ENCODE results near the gene SKIC8.

The SKIC8 gene

DNA sequence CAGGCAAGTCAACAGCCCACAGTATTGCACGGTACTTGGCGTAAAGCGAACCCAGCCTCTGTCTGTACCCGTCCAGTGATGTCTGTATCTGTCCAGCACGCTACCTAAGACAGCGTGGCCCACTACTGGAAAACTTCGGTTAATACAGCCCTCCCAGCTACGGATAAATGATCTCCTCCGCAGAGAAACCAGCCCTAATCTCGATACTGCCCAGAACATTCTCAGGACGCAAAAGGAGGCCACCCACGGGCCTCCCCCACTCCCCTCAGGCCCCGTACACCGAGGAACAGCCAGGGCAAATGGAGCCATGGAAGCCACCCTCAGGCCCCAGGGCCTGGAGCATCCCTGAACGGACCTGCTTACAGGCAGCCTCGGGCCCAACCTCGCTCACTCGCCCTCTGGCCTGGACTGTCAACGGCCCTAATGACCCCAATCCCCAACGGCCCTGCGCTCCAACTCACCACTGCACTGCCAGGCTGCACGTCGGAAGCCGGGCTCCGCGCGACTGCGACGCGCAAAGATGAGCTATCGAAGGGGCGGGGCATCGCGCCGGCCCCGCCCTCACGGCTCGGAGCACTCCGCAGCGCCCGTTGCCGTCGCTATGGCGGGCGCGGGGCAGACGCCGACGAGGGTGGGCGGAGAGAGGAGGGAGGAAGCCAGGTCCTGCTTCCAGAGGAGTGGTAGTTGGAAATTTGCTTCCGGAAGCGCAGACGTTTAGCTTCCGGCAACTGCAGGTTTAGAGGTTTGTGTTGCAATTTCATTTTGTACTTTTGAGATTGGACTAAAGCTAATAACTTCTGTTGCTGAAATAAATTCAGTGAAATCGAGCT is at the start of gene SKIC8:
TSS of gene SKIC8 (minus strand) at position 509 of the 830 bp plus-strand sequence. CDS start 3,923 bp downstream, outside the sequence.
- DNase-seq, result peak; percentile 88

GRCh38 chr15:78347586-78348543 is 48.5 kb upstream of the SKIC8 start:
- no peak for DNase-seq

- DNase-seq, result no peak
Measured at GRCh38 chr15:78345396-78346125, 46.2 kb upstream of the SKIC8 start.

GRCh38 chr15:78343276-78344060 is 44.1 kb upstream of the SKIC8 start:
- DNase-seq, result no peak

GRCh38 chr15:78342021-78342420 is 42.6 kb upstream of the SKIC8 start:
- DNase-seq, result no peak

DNA sequence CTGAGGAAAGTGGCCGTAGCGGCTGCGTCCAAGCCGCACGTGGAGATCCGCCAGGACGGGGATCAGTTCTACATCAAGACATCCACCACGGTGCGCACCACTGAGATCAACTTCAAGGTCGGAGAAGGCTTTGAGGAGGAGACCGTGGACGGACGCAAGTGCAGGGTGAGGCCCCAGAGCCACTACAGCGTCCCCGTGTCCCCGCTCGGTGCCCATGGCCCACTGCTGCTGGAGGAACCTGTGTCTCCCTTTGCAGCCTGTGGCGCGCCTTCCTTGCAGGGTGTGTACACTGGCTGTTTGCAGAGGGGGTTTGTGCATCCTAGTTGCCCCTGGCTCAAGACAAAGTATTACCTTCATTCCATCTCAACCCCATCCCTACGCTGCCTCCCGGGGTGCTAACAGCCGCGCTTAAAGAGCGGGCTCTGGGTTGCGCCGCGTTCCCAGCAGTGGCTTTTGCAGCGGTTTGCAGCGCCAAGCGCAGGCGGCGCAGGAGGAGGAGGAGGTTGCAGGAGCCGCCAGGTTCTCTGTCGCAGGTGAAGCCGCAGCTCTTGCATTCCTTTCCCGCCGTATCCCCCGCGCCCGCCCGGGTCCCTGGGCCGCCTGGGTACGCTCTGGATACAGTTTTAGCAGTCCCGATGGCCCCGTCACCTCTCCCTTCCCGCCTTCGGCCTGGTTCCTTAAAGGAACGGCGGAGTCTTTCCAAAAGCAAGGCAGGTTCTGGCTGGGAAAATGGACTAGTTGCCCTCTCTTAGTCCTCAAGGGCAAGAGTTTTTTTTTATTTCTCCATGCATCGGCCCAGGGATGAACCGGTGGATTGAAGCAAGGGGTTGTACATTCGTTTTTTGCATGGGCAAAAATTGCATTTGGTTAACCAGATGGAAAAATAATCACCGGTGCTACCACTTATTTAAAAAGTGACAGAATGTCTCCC is 41.9 kb upstream of the SKIC8 start:
- no peak for DNase-seq

- no peak for DNase-seq
Measured at GRCh38 chr15:78340231-78341056, 41.0 kb upstream of the SKIC8 start, which contains the start of gene CRABP1. Gene CRABP1, plus strand, starts transcription at chr15:78340353. Its CDS starts 76 bp downstream, at chr15:78340429.

- no peak for DNase-seq
Measured at GRCh38 chr15:78339559-78339958, 40.1 kb upstream of the SKIC8 start.

DNA sequence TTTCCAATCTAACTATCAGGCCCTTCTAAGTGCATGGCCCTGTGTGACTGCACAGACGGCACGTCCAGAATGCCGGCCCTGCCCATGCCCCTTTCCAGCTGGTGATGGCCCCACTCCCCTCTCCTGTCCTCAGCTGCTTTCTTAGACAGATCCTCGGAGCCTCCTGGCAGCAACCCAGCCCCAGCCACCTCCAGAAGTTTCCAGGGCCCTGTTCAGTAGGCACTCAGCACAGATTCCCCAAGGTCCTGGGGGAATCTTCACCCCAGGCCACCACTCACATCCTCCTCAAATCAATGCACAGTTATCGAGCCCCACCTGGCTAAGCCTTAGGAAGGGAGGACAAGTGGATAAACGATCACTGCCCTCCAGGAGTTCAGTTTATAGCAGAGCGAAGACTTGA is 39.4 kb upstream of the SKIC8 start:
- no peak for DNase-seq

DNA sequence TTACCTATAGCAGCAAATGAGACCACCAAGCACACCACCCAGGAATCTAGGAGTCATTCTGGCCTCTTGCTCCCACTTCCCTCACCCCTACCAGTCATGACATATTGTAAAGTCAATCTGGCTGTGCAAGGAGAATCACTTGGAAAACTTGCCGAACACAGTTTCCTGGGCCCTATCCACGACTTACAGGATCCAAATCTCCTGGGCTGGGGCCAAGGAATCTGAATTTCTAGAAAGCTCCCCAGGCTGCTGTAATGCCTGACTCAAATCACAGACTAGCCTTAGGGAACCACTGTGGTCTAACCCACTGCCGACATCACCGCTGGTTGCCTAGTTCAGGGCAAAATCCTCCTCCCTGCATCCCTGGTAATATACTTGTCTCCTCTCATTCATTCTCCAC is 36.6 kb upstream of the SKIC8 start:
- DNase-seq, result no peak

DNA sequence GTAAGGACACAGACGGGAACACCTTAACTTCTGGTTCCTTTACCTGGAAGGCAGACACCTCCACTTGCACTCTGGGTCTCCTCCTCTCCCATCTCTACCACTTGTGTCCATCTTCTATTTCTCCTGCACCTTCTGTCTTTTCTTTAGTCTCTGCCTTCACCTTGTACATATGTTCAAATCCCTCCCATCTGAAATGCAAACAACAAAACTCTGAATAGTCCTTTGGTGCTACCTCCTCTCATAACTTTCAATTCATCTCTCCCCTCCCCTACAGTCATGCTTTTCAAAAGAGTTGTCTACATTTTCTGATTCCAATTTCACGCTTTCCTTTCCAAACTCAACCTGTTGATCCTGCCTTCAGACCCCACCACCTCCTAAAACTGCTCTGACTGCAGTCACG is 35.4 kb upstream of the SKIC8 start:
- DNase-seq, result no peak

- DNase-seq, result peak; percentile 12
Measured at GRCh38 chr15:78329625-78330024, 30.2 kb upstream of the SKIC8 start.

GRCh38 chr15:78327466-78327865 is 28.1 kb upstream of the SKIC8 start:
- DNase-seq, result no peak

DNA sequence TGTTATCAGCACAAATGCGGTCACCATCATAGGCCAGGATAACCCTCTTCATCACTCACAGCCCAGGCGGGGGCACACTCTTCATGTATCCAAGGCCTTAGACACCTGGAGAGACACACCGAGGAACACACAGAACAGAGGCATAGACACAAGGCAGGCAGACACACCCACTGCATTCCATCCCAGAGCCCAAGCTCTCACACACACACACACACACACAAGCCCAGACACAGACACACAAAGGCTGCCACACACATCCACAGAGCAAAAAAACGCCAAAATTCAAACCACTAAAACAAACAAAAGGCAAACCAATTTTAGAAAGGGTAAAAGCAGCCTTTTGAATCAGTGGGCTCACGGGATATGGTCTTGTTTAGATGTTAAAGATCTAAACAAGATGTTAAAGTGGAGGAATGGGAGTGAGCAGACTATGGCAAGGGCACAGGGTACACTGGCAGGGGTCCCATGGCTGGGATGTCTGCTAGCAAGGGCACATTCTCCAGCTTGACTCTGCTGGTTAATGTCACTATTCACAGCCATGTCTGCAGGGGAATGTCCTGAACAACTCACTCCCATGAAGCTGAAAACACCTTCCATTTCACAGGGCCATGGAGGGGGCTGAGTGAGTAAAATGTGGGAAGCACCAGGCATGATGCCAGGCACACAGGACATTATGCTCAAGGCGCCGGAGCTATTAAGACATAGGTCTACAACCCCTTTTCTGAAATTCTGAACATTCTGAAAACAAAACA is 25.9 kb upstream of the SKIC8 start:
- no peak for DNase-seq

GRCh38 chr15:78324144-78324543 is 24.7 kb upstream of the SKIC8 start:
- DNase-seq, result no peak

DNA sequence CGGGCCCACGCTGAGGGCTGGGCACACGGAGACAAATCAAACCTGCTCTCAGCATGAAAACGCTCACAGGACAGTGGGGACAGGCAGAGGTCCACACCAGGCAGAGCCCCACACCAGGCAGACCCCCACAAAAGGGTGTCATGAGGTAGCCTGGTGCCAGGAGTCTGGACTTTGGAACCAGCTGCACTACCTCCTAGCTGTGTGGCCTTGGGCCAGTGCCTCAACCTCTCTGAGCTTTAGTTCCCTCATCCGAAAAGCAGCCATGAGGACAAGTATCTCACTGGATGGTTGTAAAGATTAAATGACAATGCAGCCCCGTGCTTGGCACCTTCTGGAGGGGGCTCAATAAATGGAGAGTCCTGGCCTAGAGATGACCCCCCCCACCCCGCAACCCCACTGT is 24.3 kb upstream of the SKIC8 start:
- no peak for DNase-seq

- no peak for DNase-seq
Measured at GRCh38 chr15:78322724-78323521, 23.5 kb upstream of the SKIC8 start.

DNA sequence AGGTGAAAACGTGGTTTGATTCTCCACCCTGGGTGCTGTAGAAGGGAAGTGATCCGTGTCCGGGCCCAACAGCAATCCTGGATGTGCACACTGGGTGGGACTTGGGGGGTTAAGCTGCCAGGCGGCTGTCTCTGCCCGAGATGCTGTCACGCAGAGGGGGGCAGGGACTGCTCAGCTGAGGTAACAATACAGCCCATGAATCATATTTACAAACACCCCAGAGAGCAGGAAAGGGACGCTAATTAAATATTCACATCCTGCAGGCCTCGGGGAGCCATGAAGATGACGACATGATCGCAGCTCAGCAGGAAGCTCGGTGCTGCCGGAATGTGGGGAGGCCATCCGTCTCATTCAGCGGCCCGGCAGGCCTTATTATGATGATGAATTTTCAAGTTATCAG is 22.8 kb upstream of the SKIC8 start:
- DNase-seq, result no peak
